ENCODE data around the gene UNC5C. TPM values are rescaled to one million over a fixed set of nuclear protein-coding genes. Genes with fewer than 3 reads are reported as not detected.

UNC5C gene
- total RNA-seq, 3 donors from 2014 or later (not counting 1 experiment from before 2014, with no cell fraction given): not detected

- Mint-ChIP-seq H3K27ac (no peak overlapping the region), H3K4me1 (no peaks in the 10 kb centered on the region), H3K36me3 (no peaks in the 10 kb centered on the region), H3K9me3 (peaks cover 2% of the 10 kb centered on the region in 2 donors), H3K4me3 (no peak overlapping the region), H3K27me3 (ENCODE audit: low read depth in 2 of 2) (peaks cover 0 to 3% of the 10 kb centered on the region in 2 donors)
- no CpG with 5 or more reads among the region's 2 CpGs for WGBS (ENCODE audit: insufficient coverage)
- DNase-seq: no peak
- intact Hi-C loops (cut with micrococcal nuclease): no loop called here
- TF ChIP-seq CTCF (IDR thresholded peaks at IDR 0.05): no peak
- Histone ChIP-seq H3K36me3 (ENCODE audit: control insufficient read depth, insufficient read depth, low read length) (no peaks in the 10 kb centered on the region), H3K4me3 (ENCODE audit: low read length) (no peak overlapping the region), H3K9me3 (ENCODE audit: control insufficient read depth, insufficient read depth, low read length) (no peaks in the 10 kb centered on the region), H3K27me3 (ENCODE audit: control insufficient read depth, insufficient read depth, low read length) (no peaks in the 10 kb centered on the region), H3K4me1 (ENCODE audit: control insufficient read depth, insufficient read depth, low read length) (no peaks in the 10 kb centered on the region), H3K27ac (ENCODE audit: low read length) (no peak overlapping the region)
- ATAC-seq: no peak
These were observed 98.5 kb downstream of the UNC5C start for GRCh38 chr4:95450294-95450693.

- no peaks in the 10 kb centered on the region for H3K36me3 ChIP-seq (ENCODE audit: control insufficient read depth, insufficient read depth, low read length)
- Mint-ChIP-seq H3K36me3 (no peaks in the 10 kb centered on the region), H3K4me1 (no peaks in the 10 kb centered on the region), H3K9me3 (peaks cover 0 to 2% of the 10 kb centered on the region in 2 donors), H3K27me3 (ENCODE audit: low read depth in 2 of 2) (no peaks in the 10 kb centered on the region), H3K27ac (no peak overlapping the region), H3K4me3 (no peak overlapping the region)
- H3K4me1 ChIP-seq (ENCODE audit: control insufficient read depth, insufficient read depth, low read length): no peaks in the 10 kb centered on the region
- TF ChIP-seq CTCF (IDR thresholded peaks at IDR 0.05): no peak
- ATAC-seq (no peak), DNase-seq (no peak)
- H3K27me3 ChIP-seq (ENCODE audit: control insufficient read depth, insufficient read depth, low read length): no peaks in the 10 kb centered on the region
- H3K9me3 ChIP-seq (ENCODE audit: control insufficient read depth, insufficient read depth, low read length): no peaks in the 10 kb centered on the region
- intact Hi-C loops (cut with micrococcal nuclease): no loop called here
- no peak overlapping the region for H3K4me3 ChIP-seq (ENCODE audit: low read length)
- WGBS (ENCODE audit: insufficient coverage): 91% methylated on average over 2 of the region's 4 CpGs
- H3K27ac ChIP-seq (ENCODE audit: low read length): no peak overlapping the region
These were observed 102.6 kb downstream of the UNC5C start for GRCh38 chr4:95446173-95446572.

GRCh38 chr4:95445251-95445650 is 103.5 kb downstream of the UNC5C start:
- no peak for TF ChIP-seq CTCF (IDR thresholded peaks at IDR 0.05)
- no peaks in the 10 kb centered on the region for H3K27me3 Mint-ChIP-seq (ENCODE audit: low read depth in 2 of 2)
- H3K4me1 ChIP-seq (ENCODE audit: control insufficient read depth, insufficient read depth, low read length): no peaks in the 10 kb centered on the region
- DNase-seq: no peak
- no peaks in the 10 kb centered on the region for H3K4me1 Mint-ChIP-seq
- H3K27me3 ChIP-seq (ENCODE audit: control insufficient read depth, insufficient read depth, low read length): no peaks in the 10 kb centered on the region
- H3K4me3 Mint-ChIP-seq: no peak overlapping the region
- no peak overlapping the region for H3K4me3 ChIP-seq (ENCODE audit: low read length)
- intact Hi-C loops (cut with micrococcal nuclease): no loop called here
- peaks cover 0 to 2% of the 10 kb centered on the region in 2 donors for H3K9me3 Mint-ChIP-seq
- H3K36me3 Mint-ChIP-seq: no peaks in the 10 kb centered on the region
- no peaks in the 10 kb centered on the region for H3K36me3 ChIP-seq (ENCODE audit: control insufficient read depth, insufficient read depth, low read length)
- H3K27ac Mint-ChIP-seq: no peak overlapping the region
- H3K27ac ChIP-seq (ENCODE audit: low read length): no peak overlapping the region
- ATAC-seq: no peak
- H3K9me3 ChIP-seq (ENCODE audit: control insufficient read depth, insufficient read depth, low read length): no peaks in the 10 kb centered on the region
- 93% methylated on average over 5 of the region's 5 CpGs for WGBS (ENCODE audit: insufficient coverage)

GRCh38 chr4:95444812-95445211 is 104.0 kb downstream of the UNC5C start:
- intact Hi-C loops (cut with micrococcal nuclease): no loop called here
- WGBS (ENCODE audit: insufficient coverage): 100% methylated on average over 3 of the region's 5 CpGs
- H3K4me3 ChIP-seq (ENCODE audit: low read length): no peak overlapping the region
- Mint-ChIP-seq H3K27me3 (ENCODE audit: low read depth in 2 of 2) (no peaks in the 10 kb centered on the region), H3K4me3 (no peak overlapping the region), H3K27ac (no peak overlapping the region), H3K36me3 (no peaks in the 10 kb centered on the region), H3K9me3 (peaks cover 0 to 2% of the 10 kb centered on the region in 2 donors), H3K4me1 (no peaks in the 10 kb centered on the region)
- H3K27ac ChIP-seq (ENCODE audit: low read length): no peak overlapping the region
- ATAC-seq: no peak
- H3K36me3 ChIP-seq (ENCODE audit: control insufficient read depth, insufficient read depth, low read length): no peaks in the 10 kb centered on the region
- no peaks in the 10 kb centered on the region for H3K9me3 ChIP-seq (ENCODE audit: control insufficient read depth, insufficient read depth, low read length)
- no peaks in the 10 kb centered on the region for H3K4me1 ChIP-seq (ENCODE audit: control insufficient read depth, insufficient read depth, low read length)
- DNase-seq: no peak
- H3K27me3 ChIP-seq (ENCODE audit: control insufficient read depth, insufficient read depth, low read length): no peaks in the 10 kb centered on the region
- TF ChIP-seq CTCF (IDR thresholded peaks at IDR 0.05): no peak
